NCI-H2196 (cell line): ENCODE results near the gene GRIK4.
"Not testable (repeated sequence)": the region's sequence is repeated elsewhere in the genome, so short reads cannot be mapped to it uniquely, and the experiment has no call there.

Experiments
- DNase-seq: peaks from one replicate; lab custom pipeline; 2025; ENCODE audit not compliant: unreplicated experiment; lab: John Stamatoyannopoulos, UW

Gene GRIK4

DNA sequence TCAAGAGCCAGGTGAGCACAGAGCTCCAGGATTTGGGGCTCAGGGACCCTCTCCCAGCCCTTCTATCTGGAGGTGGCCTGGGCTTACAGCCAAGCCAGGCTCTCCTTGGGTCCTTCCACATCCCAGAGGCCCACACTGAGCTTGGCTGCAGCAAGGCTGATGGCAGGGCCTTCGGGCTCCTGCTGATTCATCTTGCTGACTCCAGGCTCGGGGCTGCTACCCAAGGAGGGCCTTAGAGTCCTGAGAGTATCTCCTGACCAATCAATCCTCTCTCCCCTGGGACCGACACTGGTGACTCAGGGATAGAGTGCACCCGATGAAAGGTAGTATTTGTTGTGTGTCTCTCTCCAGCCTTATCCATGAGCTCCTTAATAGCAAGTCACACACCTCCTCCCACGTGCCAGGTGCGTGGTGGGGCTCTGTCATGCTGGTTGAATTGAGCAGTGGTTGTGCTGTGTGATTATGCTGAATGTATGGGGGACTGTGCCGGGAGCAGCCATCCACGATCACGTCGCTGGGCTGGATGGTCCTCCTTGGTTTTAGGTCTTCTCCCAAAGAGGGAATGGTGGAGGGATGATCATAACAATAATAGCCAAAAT, 62.3 kb downstream of the GRIK4 start:
- no peak for DNase-seq

GRCh38 chr11:120574876-120575275, 63.3 kb downstream of the GRIK4 start:
- no peak for DNase-seq

DNA sequence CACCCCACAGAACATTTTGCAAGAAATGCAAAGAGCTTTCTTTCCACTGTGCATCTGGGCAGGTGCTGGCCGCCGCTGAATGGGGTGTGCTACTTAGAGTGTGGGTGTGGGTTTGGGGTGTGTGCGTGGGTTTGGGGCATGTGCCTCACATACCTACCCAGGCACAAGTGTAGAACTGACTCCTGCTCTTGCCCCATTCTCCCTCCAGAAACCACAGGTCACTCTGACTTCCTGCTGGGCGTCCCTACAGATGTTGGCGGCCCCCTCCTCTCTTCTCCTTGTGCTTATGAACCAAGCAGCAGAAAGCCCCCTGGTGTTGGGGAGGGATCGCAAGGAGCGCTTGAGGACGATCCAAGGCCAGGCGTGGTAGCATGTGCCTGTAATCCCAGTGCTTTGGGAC, 63.9 kb downstream of the GRIK4 start:
- DNase-seq = no peak

DNA sequence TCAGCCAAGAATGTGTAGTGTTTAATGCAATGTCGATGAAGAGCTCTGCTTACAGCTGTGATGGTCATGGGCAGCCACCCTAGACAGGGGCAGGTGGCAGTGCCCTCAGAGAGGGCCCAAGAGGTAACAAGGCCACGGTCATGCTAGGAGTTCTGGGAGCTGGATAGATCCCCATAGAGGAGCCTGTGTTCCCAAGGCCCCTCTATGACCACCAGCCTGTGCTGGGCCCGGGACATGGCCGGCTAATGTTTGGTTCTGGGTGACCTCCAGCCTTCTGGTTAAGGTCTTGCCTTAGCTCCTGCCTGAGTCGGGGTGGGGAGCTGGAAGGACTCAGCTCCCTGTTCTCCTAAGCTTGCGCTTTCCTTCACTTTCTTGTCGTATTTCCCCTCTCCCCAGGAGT, 65.1 kb downstream of the GRIK4 start:
- no peak for DNase-seq

DNA sequence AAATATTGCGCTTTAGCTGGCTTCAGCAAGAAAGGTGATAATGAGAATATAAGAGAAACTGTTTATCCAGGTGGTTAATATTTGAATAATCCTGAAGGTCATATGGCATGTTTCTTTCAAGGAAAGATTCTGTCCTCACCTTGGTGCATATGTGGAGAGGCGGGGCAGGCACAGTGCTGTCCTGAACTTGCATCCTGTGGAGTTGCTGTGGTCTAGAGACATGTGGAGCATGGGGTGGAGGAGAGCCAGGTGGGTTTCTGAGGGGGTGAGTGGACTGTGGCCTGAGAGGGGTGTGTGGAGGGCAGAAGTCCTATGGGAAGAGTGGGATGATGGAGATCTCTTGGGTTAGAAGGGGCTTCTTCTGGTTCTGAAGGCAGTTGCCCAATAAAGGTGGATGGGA, 65.5 kb downstream of the GRIK4 start:
- DNase-seq = no peak

DNA sequence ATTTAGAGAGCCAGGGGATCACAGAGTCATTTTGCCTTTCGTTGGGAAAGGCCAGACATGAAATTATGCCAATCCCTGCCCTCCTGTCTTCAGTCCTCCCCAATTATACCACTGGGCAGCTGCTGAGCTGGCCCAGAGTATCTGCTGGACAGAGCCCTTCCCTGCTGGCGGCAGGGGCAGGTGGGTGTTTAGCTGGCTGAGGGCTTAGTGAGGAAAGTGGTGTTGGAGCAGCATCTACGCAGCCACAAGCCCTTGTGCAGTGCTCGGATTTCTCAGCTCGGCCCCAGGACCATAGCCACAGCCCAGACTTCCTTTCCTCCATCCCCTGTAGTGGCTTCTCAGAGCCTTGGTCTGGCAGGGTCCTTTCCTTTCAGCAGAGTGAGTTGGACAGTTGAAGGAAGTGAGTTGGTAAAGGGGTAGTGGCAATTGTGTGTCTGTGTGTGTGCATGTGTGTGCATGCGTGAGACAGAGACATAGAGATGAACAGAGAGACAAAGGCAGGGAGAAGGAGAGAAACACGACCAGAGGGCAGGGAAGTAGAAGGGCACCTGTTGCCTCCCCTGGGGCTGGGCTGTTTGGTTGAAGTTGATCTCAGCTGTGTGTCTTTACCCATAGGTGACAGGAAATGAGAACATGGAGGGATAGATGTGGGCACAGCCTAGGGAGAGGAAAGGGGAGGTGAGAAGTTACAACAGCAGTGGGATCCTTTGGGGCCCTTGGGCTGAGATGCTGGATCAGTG, 66.2 kb downstream of the GRIK4 start:
- no peak for DNase-seq

- DNase-seq = no peak
Measured at GRCh38 chr11:120578596-120579154, 67.1 kb downstream of the GRIK4 start.

- no peak for DNase-seq
Measured at GRCh38 chr11:120579611-120580031, 68.1 kb downstream of the GRIK4 start.

- DNase-seq = no peak
Measured at GRCh38 chr11:120581313-120581712, 69.8 kb downstream of the GRIK4 start.

DNA sequence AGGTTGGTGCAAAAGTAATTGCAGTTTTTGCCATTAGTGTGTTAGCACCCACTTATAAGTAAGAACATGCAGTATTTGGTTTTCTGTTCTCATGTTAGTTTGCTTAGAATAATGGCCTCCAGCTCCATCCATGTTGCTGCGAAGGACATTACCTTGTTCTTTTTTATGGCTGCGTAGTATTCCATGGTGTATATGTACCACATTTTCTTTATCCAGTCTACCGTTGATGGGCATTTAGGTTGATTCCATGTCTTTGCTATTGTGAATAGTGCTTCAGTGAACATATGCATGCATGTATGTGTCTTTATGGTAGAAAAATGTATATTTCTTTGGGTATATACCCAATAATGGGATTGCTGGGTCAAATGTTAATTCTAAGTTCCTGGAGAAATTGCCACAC, 71.0 kb downstream of the GRIK4 start:
- DNase-seq = not testable (repeated sequence)

DNA sequence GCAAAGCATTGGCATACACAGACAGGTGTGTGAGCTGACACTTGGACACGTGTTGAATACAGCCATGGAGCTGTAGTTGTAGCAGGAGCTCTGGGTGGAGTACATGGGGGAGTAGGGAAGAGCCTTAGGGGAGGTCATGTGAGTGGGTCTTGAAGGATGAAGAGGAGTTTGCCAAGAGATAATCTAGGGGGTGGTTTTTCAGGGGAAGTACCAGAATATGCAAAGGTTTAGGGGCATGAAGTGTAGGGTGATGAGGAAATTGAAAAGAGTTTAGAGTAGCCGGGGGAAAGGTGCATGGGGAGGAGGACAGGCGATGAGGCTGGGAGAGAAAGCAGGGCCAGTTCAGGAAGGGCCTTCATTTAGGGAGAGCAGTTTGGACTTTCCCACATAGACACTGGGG, 74.5 kb downstream of the GRIK4 start:
- DNase-seq = no peak

- no peak for DNase-seq
Measured at GRCh38 chr11:120586728-120587127, 75.2 kb downstream of the GRIK4 start.

DNA sequence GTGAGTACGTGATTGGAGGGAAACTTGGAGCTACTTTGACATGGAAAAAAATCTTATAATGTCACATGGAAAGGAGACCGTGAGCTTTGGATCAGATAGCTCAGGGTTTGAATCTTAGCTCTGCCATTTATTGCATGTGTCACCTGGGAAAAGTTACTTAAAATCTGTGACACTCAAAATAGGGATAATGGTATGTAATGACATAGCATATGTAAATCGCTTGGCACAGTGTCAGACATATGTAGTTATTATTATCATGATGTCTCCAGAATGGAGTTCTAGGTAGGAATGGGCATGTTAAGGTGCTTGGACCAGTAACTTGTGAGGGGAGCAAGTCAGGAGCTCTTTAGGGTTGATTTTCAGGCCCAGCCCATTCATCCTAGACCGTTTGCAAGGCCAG, 75.8 kb downstream of the GRIK4 start:
- DNase-seq = no peak

GRCh38 chr11:120589376-120589775, 77.8 kb downstream of the GRIK4 start:
- DNase-seq = no peak

DNA sequence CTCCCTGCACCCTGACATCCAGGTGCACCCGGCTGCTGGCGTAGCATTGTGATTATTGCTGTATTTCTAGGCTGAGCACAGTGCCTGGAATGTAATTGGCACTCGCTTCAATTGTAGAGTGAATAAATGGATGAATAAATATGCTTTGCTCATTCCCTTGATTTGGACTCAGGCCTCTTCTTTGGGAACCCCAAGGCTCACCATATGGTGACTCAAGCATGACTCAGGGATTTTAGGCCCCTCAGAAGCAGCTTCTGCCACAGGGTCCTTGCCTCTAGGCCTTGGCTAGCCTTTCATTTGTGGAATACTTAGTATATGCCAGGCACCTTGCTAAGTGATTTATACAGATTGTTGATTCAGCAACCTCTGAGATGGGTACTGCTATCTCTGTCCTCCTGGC, 78.9 kb downstream of the GRIK4 start:
- DNase-seq = no peak

DNA sequence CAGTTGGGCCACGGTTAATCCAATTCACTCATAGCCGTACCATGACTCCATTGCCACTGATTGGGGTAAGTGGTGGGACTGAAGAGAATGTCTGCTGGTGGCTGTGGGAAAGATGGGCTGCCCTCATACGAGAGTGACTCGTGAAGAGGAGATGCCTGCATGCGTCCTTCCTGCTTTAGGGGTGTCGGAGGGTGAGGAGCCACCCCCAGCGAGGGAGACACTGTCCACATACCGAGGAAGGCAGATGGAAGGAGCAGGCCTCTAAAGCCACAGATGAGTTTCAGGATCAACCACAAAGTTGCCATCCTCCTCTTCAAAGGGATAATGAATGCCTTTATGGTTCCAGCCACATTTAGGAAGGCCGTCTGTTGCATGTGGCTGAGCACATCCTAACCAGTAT, 83.2 kb downstream of the GRIK4 start:
- no peak for DNase-seq

GRCh38 chr11:120595557-120595956, 84.0 kb downstream of the GRIK4 start:
- no peak for DNase-seq

DNA sequence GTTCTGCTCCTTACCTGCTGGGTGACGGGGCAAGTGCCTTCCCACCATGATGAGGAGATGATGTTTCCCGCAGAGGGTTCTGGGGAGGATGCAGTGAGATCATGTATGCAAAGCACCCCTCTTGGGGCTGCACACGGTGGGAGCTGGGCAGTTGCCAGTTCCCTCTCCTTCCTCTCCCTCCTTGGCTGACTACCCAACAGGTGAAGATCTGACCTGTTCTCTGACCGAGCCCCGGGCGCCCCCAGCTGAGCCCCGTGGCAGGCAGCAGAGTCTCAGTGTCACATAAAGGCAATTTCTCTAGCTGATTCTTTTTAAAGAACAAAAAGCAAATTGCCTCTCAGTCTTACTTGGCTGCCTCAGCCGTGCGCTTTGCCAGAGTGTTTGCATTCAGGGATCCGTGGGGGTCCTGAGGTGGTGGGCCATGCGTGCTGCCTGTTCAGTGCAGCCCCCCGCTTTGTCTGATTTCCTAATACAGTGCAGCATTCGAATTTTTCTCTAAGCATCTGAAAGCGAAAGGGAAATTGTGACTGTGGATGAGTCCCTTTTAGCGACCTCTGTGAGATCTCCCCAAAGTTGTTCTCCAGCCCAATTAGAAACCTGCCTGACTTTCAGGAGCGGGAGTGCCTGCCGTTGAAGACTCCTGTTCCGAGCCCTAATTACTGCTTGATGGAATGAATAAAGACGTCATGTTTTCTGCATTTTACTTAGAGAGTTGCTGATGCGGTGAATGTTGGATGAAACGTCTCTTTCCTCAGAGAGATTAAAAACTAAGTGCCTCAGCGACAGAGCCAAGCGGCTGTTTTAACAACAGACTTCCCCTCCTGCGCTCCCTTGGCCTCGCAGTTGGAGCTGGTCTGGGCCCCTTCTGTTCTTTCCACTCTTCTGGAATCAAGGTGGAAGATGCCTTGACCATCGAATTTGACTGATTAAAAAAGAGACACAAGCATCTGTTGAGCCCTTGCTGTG, 86.0 kb downstream of the GRIK4 start:
- no peak for DNase-seq

DNA sequence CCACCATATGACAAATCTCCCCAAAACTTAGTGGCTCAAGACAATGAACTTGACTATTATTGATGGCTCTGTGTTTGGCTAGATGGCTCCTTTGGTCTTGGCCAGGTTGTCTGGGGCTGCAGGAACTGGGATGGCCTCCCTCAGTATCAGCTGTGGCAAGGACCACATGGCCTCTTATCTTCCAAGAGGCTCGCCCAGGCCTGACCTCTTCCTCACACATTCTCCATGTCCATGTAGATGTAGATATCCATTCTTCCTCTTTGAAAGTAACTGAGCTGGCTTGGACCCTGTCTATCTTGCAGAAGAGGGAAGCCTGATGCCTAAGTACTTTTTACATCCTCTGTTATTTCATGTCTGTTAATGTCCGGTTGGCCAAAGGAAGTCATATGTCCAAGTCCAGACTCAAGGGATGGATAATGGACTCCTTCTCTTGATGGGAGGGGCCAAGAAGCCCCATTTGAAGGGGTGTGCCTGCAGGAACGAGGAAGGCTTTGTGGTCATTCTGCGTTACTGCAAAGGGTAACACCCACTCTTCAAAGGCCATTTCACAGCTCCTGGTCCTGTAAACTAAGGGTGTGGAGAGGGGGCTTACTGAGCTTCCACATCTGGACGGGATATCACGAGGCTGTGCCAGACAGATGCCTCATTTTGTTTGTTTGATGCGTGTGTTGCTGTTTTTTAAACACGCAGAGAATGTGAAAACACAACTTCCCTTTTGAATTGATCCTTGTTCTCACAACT, 87.1 kb downstream of the GRIK4 start:
- no peak for DNase-seq

DNA sequence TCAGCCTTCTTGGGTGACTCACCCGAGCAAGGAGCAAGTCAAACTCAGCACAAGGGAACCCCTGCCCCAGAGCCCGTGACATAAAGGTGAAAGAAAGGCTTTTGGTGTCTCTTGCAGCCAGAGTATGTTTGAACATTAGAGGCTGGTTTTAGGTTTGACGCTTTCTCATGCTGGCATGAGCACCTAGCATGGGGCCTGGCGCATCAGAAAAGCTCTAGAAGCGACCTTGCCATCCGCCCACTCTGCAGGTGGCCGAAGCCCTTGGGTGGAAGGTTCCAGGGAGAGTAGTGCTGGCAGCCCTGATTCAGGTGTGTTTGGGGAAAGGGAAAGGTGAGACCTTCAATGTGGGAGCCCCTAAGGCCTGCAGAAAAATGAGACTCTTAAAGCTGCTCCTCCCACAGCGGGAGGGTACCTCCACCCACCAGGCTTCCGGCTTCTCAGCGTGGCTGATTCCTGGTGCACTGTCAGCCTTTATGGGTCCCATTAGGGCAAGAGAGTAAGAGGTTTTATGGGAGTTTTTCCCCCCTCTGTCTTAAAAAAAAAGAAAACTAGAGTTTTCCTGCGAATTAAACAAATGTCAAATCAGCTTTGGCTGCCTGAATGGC, 88.4 kb downstream of the GRIK4 start:
- DNase-seq = no peak
